Tibial nerve (tissue), 4 donors: ENCODE data around the gene SLC16A2. TPM values are rescaled to one million over a fixed set of nuclear protein-coding genes. Genes with fewer than 3 reads are reported as not detected.

Experiments
- DNase-seq, 2 donors: peaks; one replicate each; pipeline ENCODE4 v3.0.0-alpha.2; 2019; ENCODE audit warnings: low spot score in 2 of 2
- H3K27ac ChIP-seq, 4 donors: fragments of 200-600 bp; sonication (generic) in 3 of 4; one replicate each; pipeline ENCODE4 v1.5.1; 2017 to 2019; ENCODE audit warnings: mild to moderate bottlenecking in 1 of 4
- H3K27me3 ChIP-seq, 2 donors: fragments of 200-600 bp; sonication (generic) in 1 of 2; one replicate each; pipeline versions ENCODE4 v1.5.1 to v1.6.0; 2017 to 2019
- H3K36me3 ChIP-seq, 3 donors: fragments of 200-600 bp; sonication (generic); one replicate each; pipeline ENCODE4 v1.5.1; 2018 to 2019
- H3K4me1 ChIP-seq, 4 donors: fragments of 200-600 bp; sonication (generic) in 3 of 4; one replicate each; pipeline ENCODE4 v1.5.1; 2017 to 2019
- H3K4me3 ChIP-seq, 4 donors: fragments of 200-600 bp; sonication (generic) in 3 of 4; one replicate each; pipeline ENCODE4 v1.5.1; 2017 to 2019; ENCODE audit warnings: mild to moderate bottlenecking in 1 of 4, moderate library complexity in 1 of 4
- H3K9me3 ChIP-seq, 4 donors: fragments of 200-600 bp; sonication (generic) in 3 of 4; one replicate each; pipeline ENCODE4 v1.5.1; 2017 to 2019
- CTCF ChIP-seq, 5 experiments: fragments of 200-600 bp in 3 of 5; fragments of 450-650 bp in 2 of 5; sonication (generic) in 3 of 5; IDR thresholded peaks; one replicate each; pipeline ENCODE4 v1.5.1; 2016 to 2019; ENCODE audit warnings: antibody characterized with exemption in 5 of 5, mild to moderate bottlenecking in 3 of 5, moderate library complexity in 2 of 5
- EP300 ChIP-seq, 2 donors: sonication (generic); formaldehyde crosslinking; IDR thresholded peaks; one replicate each; pipeline ENCODE4 v1.6.1; 2017; ENCODE audit warnings: antibody characterized with exemption in 2 of 2, mild to moderate bottlenecking in 1 of 2
- POLR2A ChIP-seq, 2 donors: fragments of 450-650 bp; IDR thresholded peaks; one replicate each; pipeline ENCODE4 v1.6.1; 2017; ENCODE audit warnings: antibody characterized with exemption in 2 of 2, mild to moderate bottlenecking in 2 of 2, moderate library complexity in 2 of 2
- WGBS, 2 donors: methylation state at CpG; one replicate each; pipeline ENCODE4 v1.1.5; 2018; 5-methylcytosine and 5-hydroxymethylcytosine counted together
- total RNA-seq, 4 donors: library from RNA; depleted of rRNA; stranded (reverse); fragments of >200 nt; gene quantifications; one replicate each; pipeline ENCODE4 v1.1.0, GENCODE V29; 2016

Gene SLC16A2
- total RNA-seq, 4 donors from 2014 or later = 9.2 to 13.3 (median 10.8) TPM

GRCh38 chrX:74389016-74389722, 32.1 kb upstream of the SLC16A2 start:
- TF ChIP-seq EP300 (IDR thresholded peaks at IDR 0.05) = no peak
- no peak for TF ChIP-seq POLR2A (IDR thresholded peaks at IDR 0.05)
- no peak for TF ChIP-seq CTCF (IDR thresholded peaks at IDR 0.05)
- WGBS, 2 donors = 64 to 83% methylated on average over 2 of the region's 2 CpGs
- DNase-seq = no peak
- Histone ChIP-seq H3K9me3 (no peaks in the 10 kb centered on the region), H3K27ac (no peak overlapping the region), H3K27me3 (peaks cover 0 to 31% of the 10 kb centered on the region in 2 donors), H3K36me3 (no peaks in the 10 kb centered on the region), H3K4me3 (no peak overlapping the region), H3K4me1 (no peaks in the 10 kb centered on the region)

GRCh38 chrX:74395556-74395955, 25.7 kb upstream of the SLC16A2 start:
- H3K27me3 ChIP-seq = peaks cover 0 to 20% of the 10 kb centered on the region in 2 donors
- no peak overlapping the region for H3K4me3 ChIP-seq
- H3K4me1 ChIP-seq = no peaks in the 10 kb centered on the region
- H3K9me3 ChIP-seq = no peaks in the 10 kb centered on the region
- 76 to 94% methylated on average over 1 of the region's 1 CpG for WGBS, 2 donors
- DNase-seq = no peak
- H3K27ac ChIP-seq = no peak overlapping the region
- no peaks in the 10 kb centered on the region for H3K36me3 ChIP-seq
- no peak for TF ChIP-seq CTCF (IDR thresholded peaks at IDR 0.05)
- no peak for TF ChIP-seq EP300 (IDR thresholded peaks at IDR 0.05)
- no peak for TF ChIP-seq POLR2A (IDR thresholded peaks at IDR 0.05)

- H3K27me3 ChIP-seq = no peaks in the 10 kb centered on the region
- WGBS, 2 donors = 43 to 69% methylated on average over 2 of the region's 2 CpGs
- no peak for DNase-seq
- no peak overlapping the region for H3K4me3 ChIP-seq
- no peak overlapping the region for H3K27ac ChIP-seq
- TF ChIP-seq CTCF (IDR thresholded peaks at IDR 0.05) = no peak
- no peak for TF ChIP-seq EP300 (IDR thresholded peaks at IDR 0.05)
- TF ChIP-seq POLR2A (IDR thresholded peaks at IDR 0.05) = no peak
- H3K9me3 ChIP-seq = no peaks in the 10 kb centered on the region
- H3K4me1 ChIP-seq = no peaks in the 10 kb centered on the region
- no peaks in the 10 kb centered on the region for H3K36me3 ChIP-seq
These were observed 15.3 kb upstream of the SLC16A2 start for GRCh38 chrX:74405973-74406489.

GRCh38 chrX:74408304-74408703, 13.0 kb upstream of the SLC16A2 start:
- TF ChIP-seq POLR2A (IDR thresholded peaks at IDR 0.05) (no peak), CTCF (IDR thresholded peaks at IDR 0.05) (no peak), EP300 (IDR thresholded peaks at IDR 0.05) (no peak)
- DNase-seq = no peak
- 80 to 86% methylated on average over 1 of the region's 1 CpG for WGBS, 2 donors

GRCh38 chrX:74419864-74420195, 1.5 kb upstream of the SLC16A2 start:
- Histone ChIP-seq H3K27ac (peak overlapping the region; percentile 63 to 94 (median 88)), H3K27me3 (peaks cover 0 to 25% of the 10 kb centered on the region in 2 donors), H3K36me3 (no peaks in the 10 kb centered on the region), H3K9me3 (no peaks in the 10 kb centered on the region), H3K4me3 (peak overlapping the region; percentile 45 to 63 (median 50)), H3K4me1 (peaks cover 0 to 15% (median 0%) of the 10 kb centered on the region in 4 donors)
- 2 to 49% methylated on average over 7 to 18 of the region's 20 CpGs for WGBS, 2 donors
- no peak for DNase-seq
- TF ChIP-seq POLR2A (IDR thresholded peaks at IDR 0.05) (no peak), CTCF (IDR thresholded peaks at IDR 0.05) (no peak), EP300 (IDR thresholded peaks at IDR 0.05) (no peak)

More at GRCh38 chrX:74408304-74408703, 13.0 kb upstream of the SLC16A2 start:
- Histone ChIP-seq H3K9me3 (no peaks in the 10 kb centered on the region), H3K36me3 (no peaks in the 10 kb centered on the region), H3K27me3 (no peaks in the 10 kb centered on the region), H3K4me1 (no peaks in the 10 kb centered on the region), H3K4me3 (no peak overlapping the region), H3K27ac (no peak overlapping the region)
